IMR-90 (cell line): ENCODE measurements around the gene ITGA5. TPM values are rescaled to one million over a fixed set of nuclear protein-coding genes. Genes with fewer than 3 reads are reported as not detected.

Experiments
- ATAC-seq: fragments of 200-7000 bp; cut with Tn5 transposase; 2 replicates; pipeline ENCODE4 v1.9.1; 2020; ENCODE audit warnings: low read depth, mild to moderate bottlenecking, moderate library complexity
- BruUV-seq: library from RNA; stranded (reverse); fragments of 400-500 nt; replicated peaks from 2 replicates; lab custom pipeline; 2021; lab: Mats Ljungman, UMichigan
- CTCF ChIA-PET: fragments of 300-600 bp; formaldehyde crosslinking; extraction: SDS; loops from one replicate; lab custom pipeline; 2021; ENCODE audit warnings: antibody characterized with exemption; lab: Yijun Ruan, JAX
- POLR2A ChIA-PET: fragments of 300-600 bp; sonication (Branson Sonifier 250); formaldehyde crosslinking; loops from one replicate; lab custom pipeline; 2022; ENCODE audit warnings: antibody characterized with exemption; ENCODE audit not compliant: unreplicated experiment; lab: Charles Lee
- DNase-seq: peaks from one replicate; pipeline ENCODE4 v3.0.0; 2013
- H2AFZ ChIP-seq: replicated peaks from 2 replicates; pipeline ENCODE3; 2013; ENCODE audit warnings: low read length, mild to moderate bottlenecking; ENCODE audit not compliant: poor library complexity
- H2AK5ac ChIP-seq: 2 replicates; pipeline ENCODE4 v1.6.1; 2013; ENCODE audit warnings: low read depth, low read length, inconsistent platforms
- H2AK9ac ChIP-seq: replicated peaks from 2 replicates; pipeline ENCODE3; 2013; ENCODE audit warnings: mild to moderate bottlenecking, low read depth, low read length, moderate library complexity; ENCODE audit not compliant: poor library complexity
- H2BK120ac ChIP-seq: 2 replicates; pipeline ENCODE4 v1.6.1; 2013; ENCODE audit warnings: low read depth, low read length, inconsistent platforms
- H2BK15ac ChIP-seq: 3 replicates; pipeline ENCODE4 v1.6.1; 2013; ENCODE audit warnings: low read depth, low read length, inconsistent platforms
- H2BK20ac ChIP-seq: 2 replicates; pipeline ENCODE4 v1.6.1; 2013; ENCODE audit warnings: low read depth, mild to moderate bottlenecking, inconsistent platforms, low read length, moderate library complexity
- H2BK5ac ChIP-seq: 2 replicates; pipeline ENCODE4 v1.6.1; 2013; ENCODE audit warnings: mild to moderate bottlenecking, low read depth, low read length, inconsistent platforms; ENCODE audit not compliant: poor library complexity, severe bottlenecking
- H3K14ac ChIP-seq: replicated peaks from 2 replicates; pipeline ENCODE4 v1.6.1; 2013; ENCODE audit warnings: low read depth, low read length, inconsistent platforms
- H3K18ac ChIP-seq: 2 replicates; pipeline ENCODE4 v1.6.1; 2013; ENCODE audit warnings: low read depth, low read length, control low read depth
- H3K23ac ChIP-seq: 2 replicates; pipeline ENCODE4 v1.6.1; 2013; ENCODE audit warnings: low read depth, low read length, inconsistent platforms
- H3K27ac ChIP-seq: 2 replicates; pipeline ENCODE4 v1.5.1; 2013; ENCODE audit warnings: mild to moderate bottlenecking, control low read depth, low read length; ENCODE audit not compliant: insufficient read depth
- H3K27me3 ChIP-seq: 2 replicates; pipeline ENCODE4 v1.6.1; 2013; ENCODE audit warnings: low read length; ENCODE audit not compliant: control insufficient read depth, insufficient read depth
- H3K36me3 ChIP-seq: 2 replicates; pipeline ENCODE4 v1.6.1; 2013; ENCODE audit warnings: low read length, mixed read lengths; ENCODE audit not compliant: control insufficient read depth, insufficient read depth
- H3K4ac ChIP-seq: 2 replicates; pipeline ENCODE4 v1.6.1; 2013; ENCODE audit warnings: low read depth, low read length, inconsistent platforms
- H3K4me1 ChIP-seq: 2 replicates; pipeline ENCODE4 v1.6.1; 2013; ENCODE audit warnings: low read length, mixed read lengths; ENCODE audit not compliant: control insufficient read depth, insufficient read depth
- H3K4me2 ChIP-seq: 2 replicates; pipeline ENCODE4 v1.6.1; 2013; ENCODE audit warnings: low read depth, mild to moderate bottlenecking, control low read depth, low read length, moderate library complexity
- H3K4me3 ChIP-seq: 2 replicates; pipeline ENCODE4 v1.5.1; 2013; ENCODE audit warnings: low read depth, mild to moderate bottlenecking, control low read depth, low read length, moderate library complexity; ENCODE audit not compliant: insufficient read depth
- H3K56ac ChIP-seq: 2 replicates; pipeline ENCODE4 v1.6.1; 2013; ENCODE audit warnings: low read length, inconsistent platforms; ENCODE audit not compliant: insufficient read depth; ENCODE audit errors: extremely low read depth
- H3K79me1 ChIP-seq, 2 experiments: 2 replicates each; pipeline ENCODE4 v1.6.1; 2013; ENCODE audit warnings: low read length in 2 of 2, inconsistent platforms in 1 of 2, low read depth in 1 of 2
- H3K9ac ChIP-seq: 2 replicates; pipeline ENCODE4 v1.6.1; 2013; ENCODE audit warnings: low read depth, low read length, control low read depth
- H3K9me1 ChIP-seq: 2 replicates; pipeline ENCODE4 v1.6.1; 2013; ENCODE audit warnings: low read length, inconsistent platforms; ENCODE audit not compliant: insufficient read depth
- H3K9me3 ChIP-seq: 2 replicates; pipeline ENCODE4 v1.6.1; 2013; ENCODE audit warnings: low read length; ENCODE audit not compliant: control insufficient read depth, insufficient read depth
- H4K20me1 ChIP-seq: 2 replicates; pipeline ENCODE4 v1.6.1; 2013; ENCODE audit warnings: low read length, inconsistent platforms; ENCODE audit not compliant: insufficient read depth
- H4K5ac ChIP-seq: 2 replicates; pipeline ENCODE4 v1.6.1; 2013; ENCODE audit warnings: mild to moderate bottlenecking, low read depth, low read length, control low read depth
- H4K8ac ChIP-seq, 2 experiments: 2 replicates each; pipeline ENCODE4 v1.6.1; 2013; ENCODE audit warnings: low read depth in 2 of 2, low read length in 2 of 2, control low read depth in 1 of 2, inconsistent platforms in 1 of 2
- H4K91ac ChIP-seq: 2 replicates; pipeline ENCODE4 v1.6.1; 2013; ENCODE audit warnings: low read depth, low read length, inconsistent platforms; ENCODE audit not compliant: insufficient read depth
- BHLHE40 ChIP-seq: fragments of 150-350 bp; IDR thresholded peaks from 2 replicates; pipeline ENCODE4 v1.6.1; 2016; ENCODE audit warnings: mild to moderate bottlenecking, low read depth, low read length
- CEBPB ChIP-seq: IDR thresholded peaks from 2 replicates; pipeline ENCODE4 v1.6.1; 2012; ENCODE audit warnings: low read depth, low read length, improper control_type of control experiment
- CHD1 ChIP-seq: IDR thresholded peaks from 2 replicates; pipeline ENCODE4 v1.6.1; 2012; ENCODE audit warnings: low read depth, low read length, improper control_type of control experiment
- ELK1 ChIP-seq: fragments of 150-350 bp; IDR thresholded peaks from 2 replicates; pipeline ENCODE4 v1.6.1; 2016; ENCODE audit warnings: low read depth, mild to moderate bottlenecking, low read length, moderate library complexity, borderline replicate concordance
- FOS ChIP-seq: fragments of 150-350 bp; IDR thresholded peaks from 2 replicates; pipeline ENCODE4 v1.6.1; 2016; ENCODE audit warnings: low read depth, low read length
- MAFK ChIP-seq: IDR thresholded peaks from 2 replicates; pipeline ENCODE4 v1.6.1; 2012; ENCODE audit warnings: low read depth, low read length, improper control_type of control experiment
- MAZ ChIP-seq: IDR thresholded peaks from 2 replicates; pipeline ENCODE4 v1.6.1; 2012; ENCODE audit warnings: low read depth, mild to moderate bottlenecking, low read length, improper control_type of control experiment, moderate library complexity, borderline replicate concordance
- MXI1 ChIP-seq: IDR thresholded peaks from 2 replicates; pipeline ENCODE4 v1.6.1; 2012; ENCODE audit warnings: low read depth, mild to moderate bottlenecking, low read length, moderate library complexity, borderline replicate concordance
- NFE2L2 ChIP-seq: fragments of 150-350 bp; IDR thresholded peaks from 2 replicates; pipeline ENCODE4 v1.6.1; 2016; ENCODE audit warnings: low read depth, mild to moderate bottlenecking, low read length
- POLR2A ChIP-seq: IDR thresholded peaks from 2 replicates; pipeline ENCODE4 v1.6.1; 2012; ENCODE audit warnings: mild to moderate bottlenecking, low read depth, low read length
- RAD21 ChIP-seq: IDR thresholded peaks from 2 replicates; pipeline ENCODE4 v1.6.1; 2012; ENCODE audit warnings: low read length, improper control_type of control experiment
- RFX5 ChIP-seq: IDR thresholded peaks from 2 replicates; pipeline ENCODE4 v1.8.0; 2012; ENCODE audit warnings: low read depth, mild to moderate bottlenecking, low read length, moderate library complexity
- SMC3 ChIP-seq: fragments of 150-350 bp; IDR thresholded peaks from 2 replicates; pipeline ENCODE4 v1.6.1; 2016; ENCODE audit warnings: low read depth, mild to moderate bottlenecking, antibody characterized with exemption, low read length, moderate library complexity
- WGBS, 2 experiments: methylation state at CpG; one replicate each; pipeline versions ENCODE4 v1.1.5 to v1.1.7; 2013; ENCODE audit warnings: missing lambda C conversion rate in 2 of 2; ENCODE audit not compliant: insufficient read length in 1 of 2; ENCODE audit errors: extremely low coverage in 2 of 2; 5-methylcytosine and 5-hydroxymethylcytosine counted together
- dilution Hi-C: fragments of 300-500 bp; cut with HindIII; formaldehyde crosslinking; loops from one replicate; pipeline ENCODE4 v1.14.3; 2018; ENCODE audit warnings: low sequenced_read_pairs; ENCODE audit not compliant: unreplicated experiment
- in situ Hi-C: fragments of 300-500 bp; cut with MboI; formaldehyde crosslinking; loops from 3 replicates; pipeline ENCODE4 v1.14.3; 2019; ENCODE audit warnings: low sequenced_read_pairs, inconsistent platforms, mixed read lengths
- intact Hi-C: fragments of 100-400 bp; cut with micrococcal nuclease; formaldehyde crosslinking; loops from 2 replicates; pipeline ENCODE4 v1.10.0; 2022
- polyA plus RNA-seq, 3 experiments: library from polyadenylated mRNA; depleted of rRNA; stranded (reverse); fragments of >200 nt; gene quantifications; 2 replicates each; pipeline ENCODE4 v1.2.3, GENCODE V29; 2012; ENCODE audit warnings: low replicate concordance in 1 of 3
- total RNA-seq: library from RNA; depleted of rRNA; stranded (reverse); fragments of >200 nt; gene quantifications from 2 replicates; pipeline ENCODE4 v1.2.3, GENCODE V29; 2012
- TF ChIP-seq, protein P1 (sequence below): fragments of 150-350 bp; IDR thresholded peaks from 2 replicates; pipeline ENCODE4 v1.6.1; 2017; ENCODE audit warnings: mild to moderate bottlenecking, antibody characterized with exemption, low read length, low read depth
- TF ChIP-seq, protein P2 (sequence below): conservative IDR thresholded peaks from 2 replicates; pipeline ENCODE4 v1.5.1; 2012; ENCODE audit warnings: mild to moderate bottlenecking, low read depth, low read length, improper control_type of control experiment

The ITGA5 gene
- total and polyA plus RNA-seq, 2 of the 4 experiments (the other 2 are of a cell fraction) = 159 to 259 TPM

- CTCF ChIA-PET = no interaction called here
- Histone ChIP-seq H3K36me3 (peaks cover 47% of the 10 kb centered on the region), H3K14ac (no peak overlapping the region), H3K79me1 (0 out of 4 replicates have a peak, but pooled peaks cover 0 to 3% of the 10 kb centered on the region in 2 experiments), H4K5ac (no peak overlapping the region), H4K91ac (no peak overlapping the region), H2BK15ac (no peak overlapping the region), H2BK120ac (no peak overlapping the region), H3K56ac (no peak overlapping the region), H3K23ac (no peak overlapping the region), H3K4me3 (no peak overlapping the region), H3K4ac (no peak overlapping the region), H4K20me1 (no peaks in the 10 kb centered on the region), H4K8ac (no peak overlapping the region), H3K4me2 (no peak overlapping the region), H2AK9ac (no peak overlapping the region), H3K9ac (no peak overlapping the region), H3K18ac (no peak overlapping the region), H3K27me3 (no peaks in the 10 kb centered on the region), H3K9me3 (no peaks in the 10 kb centered on the region), H2BK20ac (no peak overlapping the region), H3K4me1 (peaks cover 21% of the 10 kb centered on the region), H2AK5ac (no peak overlapping the region), H2AFZ (no peak overlapping the region), H3K9me1 (peaks cover 8% of the 10 kb centered on the region; the same call in 1 of the 2 replicates), H3K27ac (no peak overlapping the region), H2BK5ac (no peak overlapping the region)
- intact Hi-C loops = no loop called here
- POLR2A ChIA-PET = no interaction called here
- TF ChIP-seq BHLHE40 = no peak
- no peak for TF ChIP-seq ELK1
- no peak for TF ChIP-seq RAD21
- TF ChIP-seq RFX5 = no peak
- no peak for TF ChIP-seq MAFK
- TF ChIP-seq, protein P1, sequence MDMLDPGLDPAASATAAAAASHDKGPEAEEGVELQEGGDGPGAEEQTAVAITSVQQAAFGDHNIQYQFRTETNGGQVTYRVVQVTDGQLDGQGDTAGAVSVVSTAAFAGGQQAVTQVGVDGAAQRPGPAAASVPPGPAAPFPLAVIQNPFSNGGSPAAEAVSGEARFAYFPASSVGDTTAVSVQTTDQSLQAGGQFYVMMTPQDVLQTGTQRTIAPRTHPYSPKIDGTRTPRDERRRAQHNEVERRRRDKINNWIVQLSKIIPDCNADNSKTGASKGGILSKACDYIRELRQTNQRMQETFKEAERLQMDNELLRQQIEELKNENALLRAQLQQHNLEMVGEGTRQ = no peak
- no peak for TF ChIP-seq CEBPB
- TF ChIP-seq MAZ = no peak
- no peak for TF ChIP-seq MXI1
- no peak for TF ChIP-seq FOS
- no peak for TF ChIP-seq CHD1
- no peak for TF ChIP-seq NFE2L2
- TF ChIP-seq SMC3 = no peak
- no peak for TF ChIP-seq POLR2A
- TF ChIP-seq, protein P2, sequence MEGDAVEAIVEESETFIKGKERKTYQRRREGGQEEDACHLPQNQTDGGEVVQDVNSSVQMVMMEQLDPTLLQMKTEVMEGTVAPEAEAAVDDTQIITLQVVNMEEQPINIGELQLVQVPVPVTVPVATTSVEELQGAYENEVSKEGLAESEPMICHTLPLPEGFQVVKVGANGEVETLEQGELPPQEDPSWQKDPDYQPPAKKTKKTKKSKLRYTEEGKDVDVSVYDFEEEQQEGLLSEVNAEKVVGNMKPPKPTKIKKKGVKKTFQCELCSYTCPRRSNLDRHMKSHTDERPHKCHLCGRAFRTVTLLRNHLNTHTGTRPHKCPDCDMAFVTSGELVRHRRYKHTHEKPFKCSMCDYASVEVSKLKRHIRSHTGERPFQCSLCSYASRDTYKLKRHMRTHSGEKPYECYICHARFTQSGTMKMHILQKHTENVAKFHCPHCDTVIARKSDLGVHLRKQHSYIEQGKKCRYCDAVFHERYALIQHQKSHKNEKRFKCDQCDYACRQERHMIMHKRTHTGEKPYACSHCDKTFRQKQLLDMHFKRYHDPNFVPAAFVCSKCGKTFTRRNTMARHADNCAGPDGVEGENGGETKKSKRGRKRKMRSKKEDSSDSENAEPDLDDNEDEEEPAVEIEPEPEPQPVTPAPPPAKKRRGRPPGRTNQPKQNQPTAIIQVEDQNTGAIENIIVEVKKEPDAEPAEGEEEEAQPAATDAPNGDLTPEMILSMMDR = no peak
- ATAC-seq (no peak), DNase-seq (no peak)
- no CpG with 5 or more reads among the region's 4 CpGs for whole genome bisulfite sequencing, 2 experiments
- in situ Hi-C loops = no loop called here
- no TSS peak for BruUV-seq
- dilution Hi-C loops = no loop called here
These were observed 70.0 kb downstream of the ITGA5 start for GRCh38 chr12:54349036-54349435.
